ENCODE data around the gene SKOR2. TPM values are rescaled to one million over a fixed set of nuclear protein-coding genes. Genes with fewer than 3 reads are reported as not detected.

Gene SKOR2
- total RNA-seq, 1 donor from 2014 or later: not detected

DNA sequence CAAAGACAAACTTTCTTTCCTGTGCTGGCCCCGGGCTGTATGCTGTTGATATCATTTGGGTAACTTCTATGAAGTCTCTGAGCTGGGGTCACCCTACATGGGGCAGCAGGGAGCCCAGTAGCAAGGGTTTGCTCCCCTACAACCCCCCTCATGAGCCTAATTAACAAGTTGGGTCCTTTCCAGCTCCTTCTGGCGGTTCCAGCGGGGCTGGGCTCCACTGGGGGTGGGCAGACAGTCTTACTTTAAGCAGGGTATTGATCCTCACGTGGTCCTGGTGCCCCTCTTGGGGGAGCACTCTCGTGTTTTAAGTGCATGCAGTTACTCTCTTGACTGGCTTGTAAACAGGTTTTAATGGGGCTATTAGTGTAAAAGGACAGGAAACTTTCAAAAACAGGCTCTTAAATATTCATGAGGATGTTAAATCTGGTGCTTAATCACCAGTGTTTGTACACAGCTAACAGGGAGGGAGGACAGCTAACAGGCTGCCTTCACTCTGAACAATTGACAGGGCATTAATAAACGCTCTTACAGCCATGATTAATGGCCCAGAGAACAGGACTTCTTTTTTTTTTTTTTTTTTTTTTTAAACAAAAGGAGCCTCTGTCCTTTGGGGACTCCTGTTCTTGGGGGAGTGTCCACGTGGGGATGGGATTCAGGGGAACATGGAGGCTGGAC, 36.6 kb upstream of the SKOR2 start:
- intact Hi-C loops (cut with DNase I): no loop called here
- no peak for DNase-seq (ENCODE audit: low spot score in 2 of 2)
- no peaks in the 10 kb centered on the region for H3K27me3 ChIP-seq
- no peaks in the 10 kb centered on the region for H3K4me1 ChIP-seq
- TF ChIP-seq, protein P1, sequence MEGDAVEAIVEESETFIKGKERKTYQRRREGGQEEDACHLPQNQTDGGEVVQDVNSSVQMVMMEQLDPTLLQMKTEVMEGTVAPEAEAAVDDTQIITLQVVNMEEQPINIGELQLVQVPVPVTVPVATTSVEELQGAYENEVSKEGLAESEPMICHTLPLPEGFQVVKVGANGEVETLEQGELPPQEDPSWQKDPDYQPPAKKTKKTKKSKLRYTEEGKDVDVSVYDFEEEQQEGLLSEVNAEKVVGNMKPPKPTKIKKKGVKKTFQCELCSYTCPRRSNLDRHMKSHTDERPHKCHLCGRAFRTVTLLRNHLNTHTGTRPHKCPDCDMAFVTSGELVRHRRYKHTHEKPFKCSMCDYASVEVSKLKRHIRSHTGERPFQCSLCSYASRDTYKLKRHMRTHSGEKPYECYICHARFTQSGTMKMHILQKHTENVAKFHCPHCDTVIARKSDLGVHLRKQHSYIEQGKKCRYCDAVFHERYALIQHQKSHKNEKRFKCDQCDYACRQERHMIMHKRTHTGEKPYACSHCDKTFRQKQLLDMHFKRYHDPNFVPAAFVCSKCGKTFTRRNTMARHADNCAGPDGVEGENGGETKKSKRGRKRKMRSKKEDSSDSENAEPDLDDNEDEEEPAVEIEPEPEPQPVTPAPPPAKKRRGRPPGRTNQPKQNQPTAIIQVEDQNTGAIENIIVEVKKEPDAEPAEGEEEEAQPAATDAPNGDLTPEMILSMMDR (IDR thresholded peaks at IDR 0.05): no peak
- no peaks in the 10 kb centered on the region for H3K9me3 ChIP-seq
- H3K27ac ChIP-seq: no peak overlapping the region
- H3K4me3 ChIP-seq: no peak overlapping the region
- H3K36me3 ChIP-seq: no peaks in the 10 kb centered on the region

DNA sequence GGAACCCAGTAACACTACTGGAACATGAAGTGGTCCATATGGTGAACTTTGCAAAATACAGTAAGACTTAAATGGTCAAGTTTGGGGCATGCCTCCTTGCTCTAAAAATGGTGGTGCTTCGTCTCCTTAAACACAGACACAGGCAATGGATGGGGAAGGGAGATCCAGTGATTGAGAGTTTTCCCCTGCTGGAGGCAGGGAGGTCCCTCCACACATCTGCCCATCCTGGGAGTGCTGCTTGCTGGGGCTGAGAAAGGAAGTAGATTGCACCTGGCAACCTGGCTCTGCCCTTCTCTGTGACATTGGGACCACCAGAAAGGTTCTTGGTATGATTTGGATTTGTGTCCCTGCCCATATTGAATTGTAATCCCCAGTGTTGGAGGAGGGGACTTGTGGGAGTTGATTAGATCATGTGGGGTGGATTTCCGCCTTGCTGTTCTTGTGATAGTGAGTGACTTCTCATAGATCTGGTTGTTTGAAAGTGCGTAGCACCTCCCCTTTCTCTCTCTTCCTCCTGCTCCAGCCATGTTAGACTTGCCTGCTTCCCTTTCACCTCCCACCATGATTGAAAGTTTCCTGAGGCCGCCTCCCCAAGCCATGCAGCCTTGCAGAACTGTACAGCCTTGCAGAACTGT, 35.4 kb upstream of the SKOR2 start:
- H3K9me3 ChIP-seq: no peaks in the 10 kb centered on the region
- no peaks in the 10 kb centered on the region for H3K27me3 ChIP-seq
- intact Hi-C loops (cut with DNase I): no loop called here
- TF ChIP-seq, protein P1 (IDR thresholded peaks at IDR 0.05): no peak
- no peak overlapping the region for H3K4me3 ChIP-seq
- DNase-seq (ENCODE audit: low spot score in 2 of 2): no peak
- H3K4me1 ChIP-seq: no peaks in the 10 kb centered on the region
- no peak overlapping the region for H3K27ac ChIP-seq
- no peaks in the 10 kb centered on the region for H3K36me3 ChIP-seq

DNA sequence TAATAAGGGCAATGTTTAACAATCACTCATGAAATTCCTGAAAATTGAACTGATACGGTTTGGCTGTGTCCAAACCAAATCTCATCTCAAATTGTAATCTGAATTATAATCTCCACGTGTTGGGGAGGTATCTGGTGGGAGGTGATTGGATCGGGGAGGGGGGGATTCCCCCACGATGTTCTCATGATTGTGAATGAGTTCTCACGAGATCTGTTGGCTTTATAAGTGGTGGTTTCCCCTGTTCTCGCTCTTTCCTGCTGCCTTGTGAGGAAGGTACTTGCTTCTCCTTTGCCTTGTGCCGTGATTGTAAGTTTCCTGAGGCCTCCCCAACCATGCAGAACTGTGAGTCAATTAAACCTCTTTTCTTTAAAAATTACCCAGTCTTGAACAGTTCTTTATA, 34.0 kb upstream of the SKOR2 start:
- H3K9me3 ChIP-seq: no peaks in the 10 kb centered on the region

DNA sequence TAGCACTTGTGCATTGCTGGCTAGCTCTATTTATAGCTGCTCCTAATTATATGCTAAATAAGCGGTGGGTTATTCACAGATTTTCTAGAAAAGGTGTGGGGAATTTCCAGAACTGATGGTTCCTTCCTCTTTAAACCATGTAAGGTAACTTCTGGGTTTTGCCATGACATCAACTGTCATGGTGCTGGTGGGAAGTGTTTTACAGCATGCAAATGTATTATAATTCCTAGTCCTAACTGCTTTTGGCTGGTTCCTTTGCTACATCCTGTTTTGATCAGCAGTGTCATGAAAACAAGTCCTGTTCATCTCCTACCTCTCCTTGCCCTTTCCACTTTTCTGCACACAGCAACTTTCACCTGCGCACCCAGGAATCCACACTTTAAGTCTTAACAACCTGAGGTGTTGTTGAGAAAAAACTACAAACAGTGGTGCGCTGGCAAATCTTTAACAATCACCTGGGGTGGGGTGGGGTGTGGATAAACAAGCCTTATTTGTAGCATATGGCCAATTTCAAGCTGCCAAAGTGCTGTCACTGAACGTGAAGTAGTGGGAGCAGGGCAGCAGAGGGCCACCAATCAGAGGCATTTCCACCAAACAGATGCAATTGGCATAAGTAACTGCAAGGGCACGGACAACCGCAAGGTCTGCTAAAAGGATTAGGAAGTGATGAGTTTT, 33.4 kb upstream of the SKOR2 start:
- DNase-seq (ENCODE audit: low spot score in 2 of 2): no peak

More for the DNA sequence above, 34.0 kb upstream of the SKOR2 start:
- Histone ChIP-seq H3K27me3 (no peaks in the 10 kb centered on the region), H3K4me1 (no peaks in the 10 kb centered on the region), H3K36me3 (no peaks in the 10 kb centered on the region), H3K27ac (no peak overlapping the region), H3K4me3 (no peak overlapping the region)
- DNase-seq (ENCODE audit: low spot score in 2 of 2): no peak
- TF ChIP-seq, protein P1 (IDR thresholded peaks at IDR 0.05): no peak
- intact Hi-C loops (cut with DNase I): no loop called here

DNA sequence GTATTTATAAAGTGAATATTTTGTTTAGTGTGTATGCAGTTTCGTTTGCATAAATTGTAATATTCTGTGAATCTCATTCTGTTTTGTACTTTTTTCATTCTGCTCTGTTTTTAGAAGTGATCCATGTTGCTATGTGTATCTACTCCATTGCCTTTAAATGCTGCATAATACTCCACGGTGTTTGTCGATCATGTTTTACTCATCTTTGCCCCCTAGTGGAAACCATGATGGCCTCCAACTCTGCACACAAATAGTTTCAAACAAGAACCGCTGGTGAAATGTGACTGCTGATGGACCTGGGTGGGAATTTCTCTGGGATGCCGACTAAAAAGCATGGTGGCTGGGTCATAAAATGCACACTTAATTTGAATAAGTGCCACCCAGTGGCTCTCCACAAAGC, 32.0 kb upstream of the SKOR2 start:
- Histone ChIP-seq H3K27ac (no peak overlapping the region), H3K27me3 (no peaks in the 10 kb centered on the region), H3K4me1 (no peaks in the 10 kb centered on the region), H3K36me3 (no peaks in the 10 kb centered on the region), H3K4me3 (no peak overlapping the region), H3K9me3 (no peaks in the 10 kb centered on the region)
- intact Hi-C loops (cut with DNase I): no loop called here
- TF ChIP-seq, protein P1 (IDR thresholded peaks at IDR 0.05): peak in 1 of 3 experiments; percentile 12
- DNase-seq (ENCODE audit: low spot score in 2 of 2): no peak

More for the DNA sequence above, 33.4 kb upstream of the SKOR2 start:
- Histone ChIP-seq H3K9me3 (no peaks in the 10 kb centered on the region), H3K27me3 (no peaks in the 10 kb centered on the region), H3K4me3 (no peak overlapping the region), H3K36me3 (no peaks in the 10 kb centered on the region), H3K27ac (no peak overlapping the region), H3K4me1 (no peaks in the 10 kb centered on the region)
- TF ChIP-seq, protein P1 (IDR thresholded peaks at IDR 0.05): no peak
- intact Hi-C loops (cut with DNase I): no loop called here

Data from ascending aorta (tissue), 2 donors.